GM18526 (cell line): Measurements from ENCODE around the gene BACE1-AS.

Experiments used
- POLR2A ChIP-seq: IDR thresholded peaks from 3 replicates; pipeline ENCODE4 v1.6.1; 2011; ENCODE audit not compliant: insufficient read length; ENCODE audit errors: extremely low read depth

The BACE1-AS gene

GRCh38 chr11:117290809-117291396 lies at the start of gene BACE1-AS:
Gene BACE1-AS, plus strand, starts transcription at chr11:117291346.
- TF ChIP-seq POLR2A = no peak

- no peak for TF ChIP-seq POLR2A
These were observed 42.8 kb upstream of the BACE1-AS start for GRCh38 chr11:117248341-117248740.

GRCh38 chr11:117249571-117249970 lies 41.6 kb upstream of the BACE1-AS start:
- no peak for TF ChIP-seq POLR2A

GRCh38 chr11:117251506-117251905 lies 39.6 kb upstream of the BACE1-AS start:
- no peak for TF ChIP-seq POLR2A

- TF ChIP-seq POLR2A = no peak
These were observed 35.2 kb upstream of the BACE1-AS start for GRCh38 chr11:117255966-117256365.

GRCh38 chr11:117256573-117256972 lies 34.6 kb upstream of the BACE1-AS start:
- TF ChIP-seq POLR2A = no peak

GRCh38 chr11:117258576-117258975 lies 32.6 kb upstream of the BACE1-AS start:
- no peak for TF ChIP-seq POLR2A

GRCh38 chr11:117259417-117259816 lies 31.7 kb upstream of the BACE1-AS start:
- TF ChIP-seq POLR2A = no peak

GRCh38 chr11:117265745-117266144 lies 25.4 kb upstream of the BACE1-AS start:
- TF ChIP-seq POLR2A = no peak

GRCh38 chr11:117269856-117270255 lies 21.3 kb upstream of the BACE1-AS start:
- no peak for TF ChIP-seq POLR2A

GRCh38 chr11:117271208-117271607 lies 19.9 kb upstream of the BACE1-AS start:
- TF ChIP-seq POLR2A = no peak

- TF ChIP-seq POLR2A = no peak
These were observed 17.4 kb upstream of the BACE1-AS start for GRCh38 chr11:117273550-117274289.

GRCh38 chr11:117278347-117278746 lies 12.8 kb upstream of the BACE1-AS start:
- TF ChIP-seq POLR2A = no peak

- TF ChIP-seq POLR2A = no peak
These were observed 11.3 kb upstream of the BACE1-AS start for GRCh38 chr11:117279711-117280376.

- no peak for TF ChIP-seq POLR2A
These were observed 10.0 kb upstream of the BACE1-AS start for GRCh38 chr11:117281159-117281558.

GRCh38 chr11:117281869-117282268 lies 9.3 kb upstream of the BACE1-AS start:
- TF ChIP-seq POLR2A = no peak
